GM12878 (cell line): ENCODE results near the gene EYS. TPM values are rescaled to one million over a fixed set of nuclear protein-coding genes. Genes with fewer than 3 reads are reported as not detected.

Source experiments
- ATAC-seq: fragments of 200-7000 bp; cut with Tn5 transposase; 3 replicates; pipeline ENCODE4 v1.9.1; 2020; ENCODE audit warnings: mild to moderate bottlenecking, moderate library complexity
- BruUV-seq: library from RNA; stranded (reverse); fragments of 400-500 nt; replicated peaks from 2 replicates; lab custom pipeline; 2021; lab: Mats Ljungman, UMichigan
- CTCF ChIA-PET: fragments of 300-600 bp; sonication (Branson Sonifier 250); formaldehyde crosslinking; extraction: SDS; loops from one replicate; lab custom pipeline; 2021; ENCODE audit warnings: inconsistent platforms; lab: Yijun Ruan, JAX
- POLR2A ChIA-PET: fragments of 350-600 bp; formaldehyde crosslinking; extraction: SDS; loops from one replicate; lab custom pipeline; 2021; ENCODE audit warnings: inconsistent platforms; lab: Charles Lee
- RAD21 ChIA-PET: fragments of 300-600 bp; sonication (Branson Sonifier 250); formaldehyde crosslinking; loops from one replicate; lab custom pipeline; 2023; ENCODE audit warnings: antibody characterized with exemption; ENCODE audit not compliant: unreplicated experiment; lab: Charles Lee
- SMC1A ChIA-PET: fragments of 300-600 bp; sonication (Branson Sonifier 250); formaldehyde crosslinking; loops from one replicate; lab custom pipeline; 2023; ENCODE audit not compliant: unreplicated experiment, uncharacterized antibody; lab: Charles Lee
- DNase-seq: peaks from one replicate; pipeline ENCODE4 v3.0.0-alpha.2; 2011; ENCODE audit warnings: low read depth, low spot score
- FAIRE-seq: peaks from 3 replicates; lab custom pipeline; 2011; peaks lifted over from hg19 to GRCh38; lab: Jason Lieb, UNC
- H2AFZ ChIP-seq: 2 replicates; pipeline ENCODE4 v1.6.0; 2011; ENCODE audit warnings: low read depth, low read length, control low read depth; ENCODE audit not compliant: control insufficient read depth
- H3K27ac ChIP-seq: 2 replicates; pipeline ENCODE4 v1.5.1; 2011; ENCODE audit warnings: control low read depth; ENCODE audit not compliant: control insufficient read depth, insufficient read depth
- H3K27me3 ChIP-seq, 2 experiments: replicated peaks in 1 of 2; 2 replicates each; pipeline versions ENCODE4 v1.6.0 to v1.6.1; 2011; ENCODE audit warnings: low read length in 1 of 2; ENCODE audit not compliant: control insufficient read depth in 2 of 2, insufficient read depth in 2 of 2
- H3K36me3 ChIP-seq, 2 experiments: 2 replicates each; pipeline ENCODE4 v1.5.1; 2011; ENCODE audit warnings: low read length in 1 of 2; ENCODE audit not compliant: control insufficient read depth in 2 of 2, insufficient read depth in 2 of 2
- H3K4me1 ChIP-seq: 2 replicates; pipeline ENCODE4 v1.6.1; 2011; ENCODE audit warnings: mild to moderate bottlenecking, low read length, moderate library complexity, mixed read lengths; ENCODE audit not compliant: control insufficient read depth, insufficient read depth
- H3K4me2 ChIP-seq: 2 replicates; pipeline ENCODE4 v1.6.0; 2011; ENCODE audit warnings: control low read depth; ENCODE audit not compliant: control insufficient read depth, insufficient read depth
- H3K4me3 ChIP-seq: fragments of 200-600 bp; sonication (generic); 2 replicates; pipeline ENCODE4 v1.5.1; 2016
- H3K79me2 ChIP-seq: 2 replicates; pipeline ENCODE4 v1.6.0; 2011; ENCODE audit warnings: low read length; ENCODE audit not compliant: control insufficient read depth, insufficient read depth
- H3K9ac ChIP-seq: 2 replicates; pipeline ENCODE4 v1.8.0; 2011; ENCODE audit warnings: low read length, control low read depth, mixed read lengths; ENCODE audit not compliant: control insufficient read depth, insufficient read depth
- H3K9me3 ChIP-seq: replicated peaks from 3 replicates; pipeline ENCODE4 v1.5.1; 2011; ENCODE audit warnings: mild to moderate bottlenecking, low read length; ENCODE audit not compliant: control insufficient read depth, insufficient read depth
- H4K20me1 ChIP-seq: 2 replicates; pipeline ENCODE4 v1.6.0; 2011; ENCODE audit not compliant: control insufficient read depth, insufficient read depth
- CEBPB ChIP-seq, 2 experiments: fragments of 150-350 bp in 1 of 2; IDR thresholded peaks; 2 replicates each; pipeline ENCODE4 v1.6.1; 2012 to 2014; ENCODE audit warnings: low read depth in 2 of 2, low read length in 2 of 2, borderline replicate concordance in 1 of 2, inconsistent platforms in 1 of 2
- FOXK2 ChIP-seq: fragments of 450-650 bp; IDR thresholded peaks from 2 replicates; pipeline ENCODE4 v1.6.1; 2017; ENCODE audit warnings: mild to moderate bottlenecking, moderate library complexity
- MTA2 ChIP-seq: fragments of 450-650 bp; IDR thresholded peaks from 2 replicates; pipeline ENCODE4 v1.6.1; 2016; ENCODE audit warnings: low read depth, mild to moderate bottlenecking, moderate library complexity
- NR2C1 ChIP-seq: fragments of 450-650 bp; IDR thresholded peaks from 2 replicates; pipeline ENCODE4 v1.6.1; 2017; ENCODE audit warnings: antibody characterized with exemption, mild to moderate bottlenecking, moderate library complexity
- NR2C2 ChIP-seq: IDR thresholded peaks from 2 replicates; pipeline ENCODE4 v1.6.1; 2011; ENCODE audit warnings: borderline replicate concordance, low read depth; ENCODE audit not compliant: control insufficient read depth, insufficient read length
- POU2F2 ChIP-seq: IDR thresholded peaks from 3 replicates; pipeline ENCODE4 v1.6.1; 2011; ENCODE audit warnings: low read depth, mild to moderate bottlenecking, low read length, borderline replicate concordance
- SMAD1 ChIP-seq: fragments of 450-650 bp; IDR thresholded peaks from 2 replicates; pipeline ENCODE4 v1.6.1; 2018; ENCODE audit warnings: mild to moderate bottlenecking, low read depth; ENCODE audit not compliant: partially characterized antibody
- SPI1 ChIP-seq: IDR thresholded peaks from 2 replicates; pipeline ENCODE4 v1.6.1; 2011; ENCODE audit warnings: low read depth, mild to moderate bottlenecking, low read length, moderate library complexity, borderline replicate concordance; ENCODE audit not compliant: insufficient read depth
- SRF ChIP-seq, 2 experiments: IDR thresholded peaks; 2 replicates each; pipeline ENCODE4 v1.6.1; 2011; ENCODE audit warnings: low read depth in 2 of 2, low read length in 2 of 2, mild to moderate bottlenecking in 1 of 2, moderate library complexity in 1 of 2
- SUPT20H ChIP-seq: IDR thresholded peaks from 2 replicates; pipeline ENCODE4 v1.6.1; 2011; ENCODE audit warnings: low read depth, mild to moderate bottlenecking, low read length, moderate library complexity, borderline replicate concordance; ENCODE audit not compliant: control insufficient read depth
- ZNF384 ChIP-seq: IDR thresholded peaks from 2 replicates; pipeline ENCODE4 v1.6.1; 2012; ENCODE audit warnings: low read depth, mild to moderate bottlenecking, low read length, improper control_type of control experiment, borderline replicate concordance
- WGBS: methylation state at CpG from one replicate; pipeline ENCODE4 v1.1.6; 2016; ENCODE audit warnings: low lambda C conversion rate; ENCODE audit not compliant: insufficient replicate concordance, insufficient coverage; ENCODE audit errors: missing lambda C conversion rate; 5-methylcytosine and 5-hydroxymethylcytosine counted together
- in situ Hi-C: fragments of 300-500 bp; cut with MboI; formaldehyde crosslinking; loops from 9 replicates; pipeline ENCODE4 v1.14.3; 2018; ENCODE audit warnings: mixed read lengths
- intact Hi-C: fragments of 100-400 bp; cut with micrococcal nuclease; formaldehyde crosslinking; loops from one replicate; pipeline ENCODE4 v1.14.2; 2022; ENCODE audit not compliant: unreplicated experiment
- polyA plus RNA-seq, 11 experiments: library from polyadenylated mRNA; depleted of rRNA in 4 of 11; unstranded in 6 of 11; stranded (reverse) in 5 of 11; fragments of >200 nt; fragmentation: Nextera tagmentation in 4 of 11; fragmentation: Illumina TruSeq in 1 of 11; extraction: Ambion mirVana in 4 of 11; extraction: Trizol in 1 of 11; gene quantifications; 1 replicate in 1 of 11; 2 replicates in 10 of 11; pipeline versions ENCODE4 v1.2.1 to v1.2.3, GENCODE V29; 2011 to 2016; ENCODE audit warnings: inconsistent platforms in 2 of 11, missing spikeins in 2 of 11, low read depth in 1 of 11
- total RNA-seq, 4 experiments: library from RNA; depleted of rRNA in 3 of 4; stranded (reverse); fragments of >200 nt in 3 of 4; fragmentation: Illumina TruSeq in 1 of 4; extraction: Trizol in 1 of 4; gene quantifications; 2 replicates each; pipeline versions ENCODE4 v1.2.1 to v1.2.3, GENCODE V29; 2013 to 2021
- TF ChIP-seq, protein P1 (sequence below): IDR thresholded peaks from 2 replicates; pipeline ENCODE4 v1.6.1; 2011; ENCODE audit warnings: low read depth, low read length, improper control_type of control experiment, borderline replicate concordance
- TF ChIP-seq, protein P2 (sequence below): IDR thresholded peaks from 2 replicates; pipeline ENCODE4 v1.6.1; 2012; ENCODE audit warnings: improper control_type of control experiment, low read depth, low read length; ENCODE audit not compliant: insufficient replicate concordance

EYS gene
- total and polyA plus RNA-seq, 10 of the 15 experiments (the other 5 are each of a cell fraction or from before 2014, with no cell fraction given): under 0.01 to 0.14 (median 0.02) TPM; not detected in 1

DNA sequence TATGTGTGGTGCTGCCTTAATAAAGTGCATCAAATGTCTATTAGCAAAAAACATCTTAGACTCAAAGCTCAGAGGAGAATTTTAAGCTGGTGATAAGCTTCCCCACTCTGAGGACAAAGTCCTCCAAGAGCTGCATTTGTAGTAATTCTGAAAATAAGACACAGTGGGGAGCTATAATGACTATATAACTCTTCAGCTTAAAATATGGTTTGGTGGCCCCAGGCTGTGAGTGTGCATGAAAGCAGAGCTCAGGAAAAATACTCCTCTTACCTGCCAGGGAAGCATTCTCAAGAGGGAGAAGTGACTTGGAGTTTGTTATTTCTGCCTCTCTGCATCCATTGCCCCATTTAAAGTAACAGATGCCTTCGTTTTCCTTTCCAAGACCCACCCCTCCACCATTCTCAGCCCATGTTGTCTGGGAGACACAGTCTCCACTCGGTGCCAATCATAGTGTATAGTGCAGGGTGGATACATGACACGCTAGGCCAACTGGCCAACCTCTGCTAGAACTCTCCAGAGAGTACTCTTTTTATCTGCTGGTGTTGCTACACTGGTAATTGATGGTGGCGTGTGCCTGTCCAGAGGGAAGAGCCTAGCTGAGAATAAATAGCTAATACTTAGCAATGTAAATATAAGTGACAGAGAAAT, 1842.2 kb downstream of the EYS start:
- FAIRE-seq (no peak), ATAC-seq (no peak), DNase-seq (no peak)
- ChIA-PET POLR2A (no interaction called here), CTCF (interaction anchor here (0.5 to 3.0 kb wide), 6 partner anchors 17 to 908 kb away, joined by 3 to 9 read pairs (median 4); no protein-coding TSS in a partner anchor), SMC1A (interaction anchor here (1.0 to 1.4 kb wide), 5 partner anchors 17 to 466 kb away, joined by 3 to 6 read pairs (median 6); no protein-coding TSS in a partner anchor), RAD21 (interaction anchor here (1.0 to 1.1 kb wide), 2 partner anchors 15 to 466 kb away, joined by 3 read pairs; no protein-coding TSS in a partner anchor)
- no peaks in the 10 kb centered on the region for H3K27me3 ChIP-seq
- no peaks in the 10 kb centered on the region for H3K36me3 ChIP-seq
- H3K27ac ChIP-seq: no peak overlapping the region
- H2AFZ ChIP-seq: no peak overlapping the region
- H3K4me1 ChIP-seq: no peaks in the 10 kb centered on the region
- no peaks in the 10 kb centered on the region for H3K9me3 ChIP-seq
- no peak overlapping the region for H3K9ac ChIP-seq
- no TSS peak for BruUV-seq
- H3K4me3 ChIP-seq: no peak overlapping the region
- H4K20me1 ChIP-seq: no peaks in the 10 kb centered on the region
- H3K79me2 ChIP-seq: no peaks in the 10 kb centered on the region
- WGBS: 1% methylated on average over 4 of the region's 4 CpGs
- intact Hi-C loops (no loop called here), in situ Hi-C loops (no loop called here)
- H3K4me2 ChIP-seq: no peak overlapping the region
- TF ChIP-seq SPI1: no peak
- TF ChIP-seq SUPT20H: no peak
- TF ChIP-seq NR2C2: no peak
- no peak for TF ChIP-seq POU2F2
- no peak for TF ChIP-seq NR2C1
- TF ChIP-seq MTA2: no peak
- TF ChIP-seq CEBPB (IDR thresholded peaks at IDR 0.05; ENCODE audit: borderline replicate concordance in 1 of 2, low read depth in 2 of 2, low read length in 2 of 2): no peak
- TF ChIP-seq, protein P1, sequence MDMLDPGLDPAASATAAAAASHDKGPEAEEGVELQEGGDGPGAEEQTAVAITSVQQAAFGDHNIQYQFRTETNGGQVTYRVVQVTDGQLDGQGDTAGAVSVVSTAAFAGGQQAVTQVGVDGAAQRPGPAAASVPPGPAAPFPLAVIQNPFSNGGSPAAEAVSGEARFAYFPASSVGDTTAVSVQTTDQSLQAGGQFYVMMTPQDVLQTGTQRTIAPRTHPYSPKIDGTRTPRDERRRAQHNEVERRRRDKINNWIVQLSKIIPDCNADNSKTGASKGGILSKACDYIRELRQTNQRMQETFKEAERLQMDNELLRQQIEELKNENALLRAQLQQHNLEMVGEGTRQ: no peak
- TF ChIP-seq SMAD1: no peak
- TF ChIP-seq ZNF384: no peak
- TF ChIP-seq, protein P2, sequence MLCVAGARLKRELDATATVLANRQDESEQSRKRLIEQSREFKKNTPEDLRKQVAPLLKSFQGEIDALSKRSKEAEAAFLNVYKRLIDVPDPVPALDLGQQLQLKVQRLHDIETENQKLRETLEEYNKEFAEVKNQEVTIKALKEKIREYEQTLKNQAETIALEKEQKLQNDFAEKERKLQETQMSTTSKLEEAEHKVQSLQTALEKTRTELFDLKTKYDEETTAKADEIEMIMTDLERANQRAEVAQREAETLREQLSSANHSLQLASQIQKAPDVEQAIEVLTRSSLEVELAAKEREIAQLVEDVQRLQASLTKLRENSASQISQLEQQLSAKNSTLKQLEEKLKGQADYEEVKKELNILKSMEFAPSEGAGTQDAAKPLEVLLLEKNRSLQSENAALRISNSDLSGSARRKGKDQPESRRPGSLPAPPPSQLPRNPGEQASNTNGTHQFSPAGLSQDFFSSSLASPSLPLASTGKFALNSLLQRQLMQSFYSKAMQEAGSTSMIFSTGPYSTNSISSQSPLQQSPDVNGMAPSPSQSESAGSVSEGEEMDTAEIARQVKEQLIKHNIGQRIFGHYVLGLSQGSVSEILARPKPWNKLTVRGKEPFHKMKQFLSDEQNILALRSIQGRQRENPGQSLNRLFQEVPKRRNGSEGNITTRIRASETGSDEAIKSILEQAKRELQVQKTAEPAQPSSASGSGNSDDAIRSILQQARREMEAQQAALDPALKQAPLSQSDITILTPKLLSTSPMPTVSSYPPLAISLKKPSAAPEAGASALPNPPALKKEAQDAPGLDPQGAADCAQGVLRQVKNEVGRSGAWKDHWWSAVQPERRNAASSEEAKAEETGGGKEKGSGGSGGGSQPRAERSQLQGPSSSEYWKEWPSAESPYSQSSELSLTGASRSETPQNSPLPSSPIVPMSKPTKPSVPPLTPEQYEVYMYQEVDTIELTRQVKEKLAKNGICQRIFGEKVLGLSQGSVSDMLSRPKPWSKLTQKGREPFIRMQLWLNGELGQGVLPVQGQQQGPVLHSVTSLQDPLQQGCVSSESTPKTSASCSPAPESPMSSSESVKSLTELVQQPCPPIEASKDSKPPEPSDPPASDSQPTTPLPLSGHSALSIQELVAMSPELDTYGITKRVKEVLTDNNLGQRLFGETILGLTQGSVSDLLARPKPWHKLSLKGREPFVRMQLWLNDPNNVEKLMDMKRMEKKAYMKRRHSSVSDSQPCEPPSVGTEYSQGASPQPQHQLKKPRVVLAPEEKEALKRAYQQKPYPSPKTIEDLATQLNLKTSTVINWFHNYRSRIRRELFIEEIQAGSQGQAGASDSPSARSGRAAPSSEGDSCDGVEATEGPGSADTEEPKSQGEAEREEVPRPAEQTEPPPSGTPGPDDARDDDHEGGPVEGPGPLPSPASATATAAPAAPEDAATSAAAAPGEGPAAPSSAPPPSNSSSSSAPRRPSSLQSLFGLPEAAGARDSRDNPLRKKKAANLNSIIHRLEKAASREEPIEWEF: no peak
- TF ChIP-seq SRF (IDR thresholded peaks at IDR 0.05; ENCODE audit: low read depth in 2 of 2, low read length in 2 of 2): no peak
- TF ChIP-seq FOXK2: no peak
